OCI-LY7 (cell line): Measurements from ENCODE around the gene NSMCE1. TPM values are rescaled to one million over a fixed set of nuclear protein-coding genes. Genes with fewer than 3 reads are reported as not detected.
A peak's percentile ranks its signal among the peaks of the same experiment; 100 is the strongest.

ENCODE experiments used
- BruUV-seq: library from RNA; stranded (reverse); fragments of 400-500 nt; replicated peaks from 2 replicates; lab custom pipeline; 2021; lab: Mats Ljungman, UMichigan
- CTCF ChIA-PET: fragments of 300-600 bp; sonication (Branson Sonifier 250); formaldehyde crosslinking; loops from one replicate; lab custom pipeline; 2022; ENCODE audit warnings: antibody characterized with exemption; ENCODE audit not compliant: unreplicated experiment; lab: Charles Lee
- POLR2A ChIA-PET: fragments of 300-600 bp; sonication (Branson Sonifier 250); formaldehyde crosslinking; loops from one replicate; lab custom pipeline; 2022; ENCODE audit warnings: antibody characterized with exemption; lab: Charles Lee
- DNase-seq: peaks from one replicate; pipeline ENCODE4 v3.0.0-alpha.2; 2015; ENCODE audit warnings: low spot score
- H2AFZ ChIP-seq: fragments of 200-600 bp; sonication (generic), shearing (Covaris generic); 2 replicates; pipeline ENCODE4 v1.6.1; 2014; ENCODE audit warnings: mild to moderate bottlenecking, antibody characterized with exemption, low read length, moderate library complexity
- H3K27ac ChIP-seq: fragments of 200-600 bp; sonication (generic); 2 replicates; pipeline ENCODE4 v1.5.1; 2014; ENCODE audit warnings: mixed run types, low read depth, mild to moderate bottlenecking, moderate library complexity, low read length, inconsistent platforms; ENCODE audit not compliant: poor library complexity, severe bottlenecking
- H3K36me3 ChIP-seq: fragments of 200-600 bp; sonication (generic); 2 replicates; pipeline ENCODE4 v1.6.1; 2014; ENCODE audit warnings: mild to moderate bottlenecking, antibody characterized with exemption, low read length, moderate library complexity, mixed read lengths; ENCODE audit not compliant: insufficient read depth
- H3K4me1 ChIP-seq: fragments of 200-600 bp; sonication (generic); 2 replicates; pipeline ENCODE4 v1.5.1; 2014; ENCODE audit warnings: mild to moderate bottlenecking, low read length; ENCODE audit not compliant: insufficient read depth, poor library complexity, severe bottlenecking
- H3K4me2 ChIP-seq: fragments of 200-600 bp; sonication (generic); 2 replicates; pipeline ENCODE4 v1.6.1; 2014; ENCODE audit warnings: mild to moderate bottlenecking, low read length
- H3K4me3 ChIP-seq: fragments of 200-600 bp; sonication (generic); 2 replicates; pipeline ENCODE4 v1.5.1; 2014; ENCODE audit warnings: mild to moderate bottlenecking, low read depth, low read length; ENCODE audit not compliant: poor library complexity, severe bottlenecking
- H3K79me2 ChIP-seq: fragments of 200-600 bp; sonication (generic); 2 replicates; pipeline ENCODE4 v1.6.1; 2016; ENCODE audit warnings: low read depth, mild to moderate bottlenecking, low read length, moderate library complexity, mixed read lengths; ENCODE audit not compliant: insufficient read depth
- H3K9me2 ChIP-seq: fragments of 200-600 bp; sonication (generic); 2 replicates; pipeline ENCODE4 v1.6.1; 2016; ENCODE audit warnings: mild to moderate bottlenecking, low read length, mixed read lengths; ENCODE audit not compliant: insufficient read depth
- H3K9me3 ChIP-seq: fragments of 200-600 bp; sonication (generic); 2 replicates; pipeline ENCODE4 v1.6.1; 2014; ENCODE audit warnings: mild to moderate bottlenecking, mixed run types, low read length, mixed read lengths
- H4K20me1 ChIP-seq: fragments of 200-600 bp; sonication (generic); 2 replicates; pipeline ENCODE4 v1.6.1; 2014; ENCODE audit warnings: mild to moderate bottlenecking, antibody characterized with exemption, low read length, moderate library complexity, mixed read lengths; ENCODE audit not compliant: insufficient read depth
- CTCF ChIP-seq: fragments of 200-600 bp; sonication (generic); conservative IDR thresholded peaks from 2 replicates; pipeline ENCODE4 v1.5.1; 2014; ENCODE audit warnings: mild to moderate bottlenecking, antibody characterized with exemption, low read length, moderate library complexity, mixed read lengths
- EZH2phosphoT487 ChIP-seq: fragments of 200-600 bp; sonication (generic); IDR thresholded peaks from 2 replicates; pipeline ENCODE4 v1.6.1; 2018; ENCODE audit warnings: low read depth, borderline replicate concordance, mild to moderate bottlenecking, mixed run types, antibody characterized with exemption, low read length, moderate library complexity, mixed read lengths
- intact Hi-C: fragments of 100-400 bp; cut with micrococcal nuclease; formaldehyde crosslinking; loops from one replicate; pipeline ENCODE4 v1.10.0; 2022; ENCODE audit not compliant: unreplicated experiment
- total RNA-seq, 2 experiments: library from RNA; depleted of rRNA in 1 of 2; stranded (reverse); fragments of >200 nt in 1 of 2; shearing (Covaris generic) in 1 of 2; gene quantifications; 2 replicates each; pipeline ENCODE4 v1.2.3, GENCODE V29; 2014 to 2022

Gene NSMCE1
- total RNA-seq, 2 experiments from 2014 or later = 51.1 to 84.0 TPM

- Histone ChIP-seq H3K4me2 (peak overlapping the region; percentile 94), H3K9me2 (no peaks in the 10 kb centered on the region), H3K79me2 (peaks cover 12% of the 10 kb centered on the region; the same call in 1 of the 2 replicates), H2AFZ (peak overlapping the region; percentile 86), H4K20me1 (peaks cover 4% of the 10 kb centered on the region; the same call in 1 of the 2 replicates), H3K9me3 (peaks cover 15% of the 10 kb centered on the region; the same call in 1 of the 2 replicates), H3K36me3 (no peaks in the 10 kb centered on the region), H3K4me3 (peak overlapping the region; percentile 93), H3K4me1 (peaks cover 46% of the 10 kb centered on the region), H3K27ac (no peak overlapping the region)
- no peak for DNase-seq
- no TSS peak for BruUV-seq
- POLR2A ChIA-PET = interaction anchor here (0.6 kb wide), 2 partner anchors 14 to 625 kb away, joined by 3 to 4 read pairs; no protein-coding TSS in a partner anchor
- intact Hi-C loops = no loop called here
- no peak for TF ChIP-seq EZH2phosphoT487
- CTCF ChIA-PET = no interaction called here
Measured at GRCh38 chr16:27312580-27313421, 44.2 kb upstream of the NSMCE1 start.

GRCh38 chr16:27311897-27312303 is 43.3 kb upstream of the NSMCE1 start:
- no peaks in the 10 kb centered on the region for H3K36me3 ChIP-seq
- H3K9me3 ChIP-seq = peaks cover 16% of the 10 kb centered on the region; the same call in 1 of the 2 replicates
- no TSS peak for BruUV-seq
- POLR2A ChIA-PET = interaction anchor here (0.6 kb wide), 2 partner anchors 14 to 624 kb away, joined by 3 to 4 read pairs; no protein-coding TSS in a partner anchor
- intact Hi-C loops = no loop called here
- no peak overlapping the region for H2AFZ ChIP-seq
- TF ChIP-seq EZH2phosphoT487 (no peak), CTCF (no peak)
- H3K4me2 ChIP-seq = no peak overlapping the region
- H4K20me1 ChIP-seq = no peaks in the 10 kb centered on the region; the same call in 1 of the 2 replicates
- H3K27ac ChIP-seq = no peak overlapping the region
- no peak for DNase-seq
- peaks cover 11% of the 10 kb centered on the region; the same call in 1 of the 2 replicates for H3K79me2 ChIP-seq
- H3K9me2 ChIP-seq = no peaks in the 10 kb centered on the region
- CTCF ChIA-PET = no interaction called here
- H3K4me3 ChIP-seq = no peak overlapping the region
- H3K4me1 ChIP-seq = peaks cover 37% of the 10 kb centered on the region

GRCh38 chr16:27311448-27311830 is 42.9 kb upstream of the NSMCE1 start:
- CTCF ChIA-PET = no interaction called here
- peaks cover 32% of the 10 kb centered on the region for H3K4me1 ChIP-seq
- peaks cover 11% of the 10 kb centered on the region; the same call in 1 of the 2 replicates for H3K79me2 ChIP-seq
- H3K4me2 ChIP-seq = no peak overlapping the region
- no peaks in the 10 kb centered on the region for H4K20me1 ChIP-seq
- no peak overlapping the region for H2AFZ ChIP-seq
- DNase-seq = no peak
- no TSS peak for BruUV-seq
- H3K4me3 ChIP-seq = no peak overlapping the region
- H3K27ac ChIP-seq = no peak overlapping the region
- no peaks in the 10 kb centered on the region for H3K9me2 ChIP-seq
- intact Hi-C loops = no loop called here
- POLR2A ChIA-PET = no interaction called here
- TF ChIP-seq EZH2phosphoT487 = no peak
- TF ChIP-seq CTCF = no peak
- H3K9me3 ChIP-seq = peaks cover 16% of the 10 kb centered on the region; the same call in 1 of the 2 replicates
- no peaks in the 10 kb centered on the region for H3K36me3 ChIP-seq
